ENCODE data around the gene NCAN. TPM values are rescaled to one million over a fixed set of nuclear protein-coding genes. Genes with fewer than 3 reads are reported as not detected.
"Not testable (repeated sequence)": the region's sequence is repeated elsewhere in the genome, so short reads cannot be mapped to it uniquely, and the experiment has no call there.

The NCAN gene
- not detected in 2 replicates for total RNA-seq (2014; rRNA removed; shearing (Covaris generic); ENCODE audit: low replicate concordance)

DNA sequence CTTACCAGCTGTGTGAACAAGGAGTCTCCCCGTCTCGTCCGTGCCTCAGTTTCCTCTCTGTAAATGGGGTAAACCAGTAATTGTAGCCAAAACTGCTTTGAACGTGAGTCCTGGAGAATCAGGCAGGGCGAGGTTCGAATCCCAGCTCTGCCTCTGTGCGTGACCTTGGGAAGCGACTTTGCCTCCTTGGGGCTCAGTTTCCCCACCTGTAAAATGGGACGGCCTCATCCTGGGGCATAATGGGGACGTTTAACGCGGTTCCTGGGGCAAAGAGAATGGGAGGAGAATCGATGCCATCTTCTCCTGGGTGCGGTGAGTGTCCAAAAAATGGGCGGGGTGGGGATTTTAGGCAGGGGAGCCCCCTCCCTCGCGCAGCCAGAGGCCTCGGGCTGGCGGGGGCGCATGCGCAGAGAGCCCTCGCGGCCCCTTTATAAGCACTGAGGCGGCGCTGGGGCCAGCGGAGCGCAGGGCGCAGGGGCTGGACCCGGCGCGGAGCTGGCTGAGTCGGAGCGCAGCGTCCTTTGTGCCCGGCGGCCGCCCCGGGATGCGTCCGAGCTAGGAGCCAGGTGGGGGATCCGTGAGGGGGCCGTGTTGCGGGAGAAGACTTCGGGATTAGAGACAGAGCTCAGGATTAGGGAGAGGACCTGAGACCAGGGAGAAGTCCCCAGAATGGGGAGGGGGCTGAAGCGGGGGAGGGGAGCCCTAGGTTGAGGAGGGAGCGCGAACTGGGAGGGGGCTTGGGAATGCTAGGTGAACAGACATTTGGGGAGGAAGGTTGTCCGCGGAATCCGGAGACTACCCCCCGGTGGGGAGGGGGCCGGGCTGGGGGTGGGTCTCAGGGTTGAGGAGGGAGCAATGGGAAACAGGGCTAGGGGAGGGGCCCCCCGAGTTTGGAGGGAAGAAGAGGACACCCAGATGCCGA, at the start of gene NCAN:
TSS of gene NCAN (plus strand) at position 460 of the 922 bp plus-strand sequence. CDS start 4,996 bp downstream, outside the sequence.
- no peak for DNase-seq (ENCODE audit: low read depth)
- in situ Hi-C loops (cut with HindIII; ENCODE audit: low pct_unique_long_range_greater_than_20kb, low sequenced_read_pairs), result no loop called here

DNA sequence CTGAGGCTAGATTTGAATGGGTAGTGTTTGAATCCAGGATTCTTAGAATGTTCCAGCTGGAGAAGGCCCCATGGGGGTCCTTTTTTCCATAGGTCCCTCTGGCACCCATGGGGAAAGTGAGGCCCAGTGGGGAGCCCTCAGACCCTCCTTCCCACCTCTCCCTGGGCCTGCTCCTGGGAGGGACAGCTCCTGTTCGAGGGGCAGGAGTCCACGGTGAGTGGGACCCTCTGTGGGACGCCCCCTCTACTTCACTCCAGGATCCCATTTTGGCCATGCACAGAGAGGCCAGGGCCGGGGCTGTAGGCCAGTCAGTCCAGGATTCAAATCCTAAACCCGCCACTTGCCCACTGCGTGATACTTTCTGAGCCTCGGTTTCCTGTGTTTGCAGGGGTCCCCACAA, 49.3 kb upstream of the NCAN start:
- in situ Hi-C loops (cut with HindIII; ENCODE audit: low pct_unique_long_range_greater_than_20kb, low sequenced_read_pairs), result no loop called here
- DNase-seq (ENCODE audit: low read depth), result no peak

DNA sequence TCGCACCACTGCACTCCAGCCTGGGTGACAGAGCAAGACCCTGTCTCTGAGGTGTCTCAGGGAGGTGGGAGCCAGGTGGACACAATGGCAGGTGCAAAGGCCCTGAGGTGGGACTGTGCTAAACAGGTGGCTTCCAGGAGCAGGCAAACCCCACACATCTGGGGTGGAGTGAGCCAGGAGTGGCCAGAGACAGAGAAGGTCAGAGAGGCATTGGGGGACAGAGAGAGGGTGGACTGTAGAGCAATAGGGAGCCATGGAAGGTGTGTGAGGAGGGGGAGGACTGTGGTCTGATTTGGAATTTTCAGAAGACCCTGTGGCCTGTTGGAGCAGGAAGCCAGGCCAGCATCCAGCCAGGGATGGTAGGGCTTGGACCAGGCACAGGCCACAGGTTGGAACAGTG, 46.4 kb upstream of the NCAN start:
- no peak for DNase-seq (ENCODE audit: low read depth)
- in situ Hi-C loops (cut with HindIII; ENCODE audit: low pct_unique_long_range_greater_than_20kb, low sequenced_read_pairs), result no loop called here

GRCh38 chr19:19167612-19168011, 44.1 kb upstream of the NCAN start:
- no peak for DNase-seq (ENCODE audit: low read depth)
- in situ Hi-C loops (cut with HindIII; ENCODE audit: low pct_unique_long_range_greater_than_20kb, low sequenced_read_pairs), result no loop called here

DNA sequence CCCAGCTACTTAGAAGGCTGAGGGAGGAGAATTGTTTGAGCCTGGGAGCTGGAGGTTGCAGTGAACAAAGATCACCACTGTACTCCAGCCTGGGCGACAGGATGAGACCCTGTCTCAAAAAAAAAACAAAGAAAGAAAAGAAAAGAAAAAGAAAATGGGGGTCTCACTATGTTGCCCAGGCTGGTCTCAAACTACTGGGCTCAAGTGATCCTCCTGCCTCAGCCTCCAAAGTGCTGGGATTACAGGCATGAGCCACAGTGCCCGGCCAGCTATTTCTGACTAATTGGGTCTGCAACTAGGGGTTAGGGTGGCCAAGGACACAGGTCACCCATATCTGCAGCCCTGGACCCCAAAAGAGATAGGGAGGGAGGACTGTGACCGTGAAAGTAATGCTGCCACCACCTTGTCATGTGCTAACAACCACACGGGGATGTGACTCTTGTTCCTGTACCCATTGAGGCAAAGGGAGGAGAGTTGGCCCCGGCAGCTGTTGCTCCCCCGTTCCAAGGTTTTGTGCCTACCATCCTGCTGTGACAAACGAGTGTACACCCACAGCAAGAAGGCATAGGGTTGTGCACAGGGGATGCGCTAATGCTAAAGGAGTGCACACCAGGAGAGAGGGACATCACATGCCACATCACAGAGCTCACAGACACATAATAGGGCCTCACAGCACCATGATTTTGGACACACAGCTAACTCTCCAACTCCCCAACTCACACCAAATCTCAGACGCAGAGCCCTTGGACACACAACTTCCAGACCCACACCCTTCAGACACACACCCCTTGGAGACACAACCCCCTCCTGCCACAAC, 42.3 kb upstream of the NCAN start:
- DNase-seq (ENCODE audit: low read depth), result no peak
- in situ Hi-C loops (cut with HindIII; ENCODE audit: low pct_unique_long_range_greater_than_20kb, low sequenced_read_pairs), result no loop called here

GRCh38 chr19:19170053-19170872, 41.5 kb upstream of the NCAN start, which contains the start of gene MEF2B:
Gene MEF2B (minus strand): TSS chr19:19170263. CDS start chr19:19150735, 19,528 bp downstream.
- DNase-seq (ENCODE audit: low read depth), result peak; percentile 62
- in situ Hi-C loops (cut with HindIII; ENCODE audit: low pct_unique_long_range_greater_than_20kb, low sequenced_read_pairs), result no loop called here

DNA sequence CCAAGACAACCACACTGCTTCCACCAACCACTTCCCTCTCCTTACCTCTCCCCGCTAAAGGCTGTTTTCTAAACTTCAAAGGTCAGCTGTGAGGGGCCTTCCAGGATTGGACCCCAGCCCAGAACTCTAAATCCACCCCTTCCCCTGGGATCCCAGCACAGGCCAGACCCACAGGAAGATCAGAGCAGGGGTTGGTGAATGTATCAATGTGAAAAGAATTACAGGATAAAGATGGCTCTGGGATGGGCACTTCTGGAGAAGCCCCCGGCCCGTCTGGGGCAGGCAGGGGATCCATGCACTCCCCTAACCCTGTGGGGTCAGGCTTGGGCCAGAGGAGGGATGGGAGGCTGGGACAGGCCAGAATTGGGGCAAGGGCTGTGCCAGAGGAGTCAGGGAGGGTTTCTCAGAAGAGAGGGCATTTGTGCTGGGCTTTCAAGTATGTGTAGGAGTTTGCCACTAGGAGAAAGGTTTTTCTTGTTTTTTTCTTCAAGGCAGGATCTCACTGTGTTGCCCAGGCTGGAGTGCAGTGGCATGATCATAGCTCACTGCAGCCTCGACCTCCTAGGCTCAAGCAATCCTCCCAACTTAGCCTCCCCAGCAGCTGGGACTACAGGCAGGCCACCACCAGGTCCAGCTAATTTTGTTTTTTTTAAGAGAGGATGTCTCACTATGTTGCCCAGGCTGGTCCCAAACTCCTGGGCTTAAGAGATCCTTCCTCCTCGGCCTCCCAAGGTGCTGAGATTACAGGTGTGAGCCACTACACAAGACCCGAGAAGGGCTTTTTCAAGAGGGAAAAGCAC, 40.7 kb upstream of the NCAN start:
- in situ Hi-C loops (cut with HindIII; ENCODE audit: low pct_unique_long_range_greater_than_20kb, low sequenced_read_pairs), result no loop called here

DNA sequence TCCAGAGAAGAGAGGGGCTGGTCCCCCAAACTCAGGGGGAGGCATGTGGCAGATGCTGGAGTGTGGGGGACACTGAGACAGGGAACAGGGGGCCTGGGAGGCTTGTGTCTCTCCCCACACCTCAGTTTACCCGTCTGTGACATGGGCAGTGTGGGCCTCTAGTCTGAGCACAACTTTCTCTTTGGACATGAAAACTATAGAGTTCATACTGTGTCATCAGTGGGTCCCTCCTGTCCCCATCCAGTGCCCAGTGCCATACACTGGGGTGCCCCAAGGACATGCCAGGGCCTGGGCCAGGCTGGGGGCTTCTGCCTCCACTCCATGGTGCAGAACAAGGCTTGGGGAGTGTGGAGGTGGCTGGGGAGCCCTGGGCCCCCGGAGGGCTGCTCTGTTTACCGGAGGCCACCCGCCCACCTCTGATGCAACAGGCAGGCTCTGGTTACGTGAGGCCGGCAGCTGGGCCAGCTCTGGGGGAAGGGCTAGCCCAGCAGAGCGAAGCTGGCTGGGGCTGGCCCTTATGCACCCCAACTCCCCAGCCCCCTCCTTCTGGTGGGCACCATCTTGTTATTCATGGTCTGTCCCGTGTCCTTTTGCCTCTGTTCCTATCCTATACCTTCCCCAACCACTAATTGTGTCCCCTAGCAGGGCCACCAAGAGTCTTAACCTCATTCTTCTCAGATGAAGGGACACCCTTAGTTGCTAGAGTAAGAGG, 39.8 kb upstream of the NCAN start:
- no peak for DNase-seq (ENCODE audit: low read depth)
- in situ Hi-C loops (cut with HindIII; ENCODE audit: low pct_unique_long_range_greater_than_20kb, low sequenced_read_pairs), result no loop called here

More for the DNA sequence above, 40.7 kb upstream of the NCAN start:
- DNase-seq (ENCODE audit: low read depth), result no peak

GRCh38 chr19:19173243-19173642, 38.5 kb upstream of the NCAN start:
- in situ Hi-C loops (cut with HindIII; ENCODE audit: low pct_unique_long_range_greater_than_20kb, low sequenced_read_pairs); DNase-seq (ENCODE audit: low read depth): not testable (repeated sequence)

- in situ Hi-C loops (cut with HindIII; ENCODE audit: low pct_unique_long_range_greater_than_20kb, low sequenced_read_pairs), result no loop called here
- no peak for DNase-seq (ENCODE audit: low read depth)
Observed at GRCh38 chr19:19176950-19177349, 34.8 kb upstream of the NCAN start.

- no peak for DNase-seq (ENCODE audit: low read depth)
- in situ Hi-C loops (cut with HindIII; ENCODE audit: low pct_unique_long_range_greater_than_20kb, low sequenced_read_pairs), result no loop called here
Observed at GRCh38 chr19:19179548-19180441, 32.0 kb upstream of the NCAN start.

DNA sequence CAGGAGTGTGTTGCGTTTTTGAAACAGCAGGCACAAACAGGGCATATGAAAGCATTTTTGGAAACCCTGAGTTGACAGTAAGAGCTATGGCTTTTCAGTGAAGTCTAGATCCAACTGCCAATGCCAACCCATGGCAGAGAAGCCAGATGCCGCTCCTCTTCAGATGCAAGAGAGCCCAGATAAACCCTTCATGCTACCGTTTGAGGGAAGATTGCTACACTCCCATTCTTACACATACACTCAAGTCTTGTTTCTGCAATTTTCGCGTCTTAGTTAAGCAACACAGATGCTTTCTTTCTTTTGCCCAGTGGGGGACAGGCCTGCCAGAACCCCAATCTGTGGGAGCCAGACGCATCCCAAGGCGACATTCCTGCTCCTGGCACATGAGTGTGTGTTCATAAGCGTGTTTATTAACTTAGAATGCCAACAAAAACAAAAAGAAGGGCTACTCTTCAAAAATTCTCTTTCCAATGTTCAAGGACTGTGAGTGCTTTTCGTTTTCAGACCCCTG, 30.2 kb upstream of the NCAN start:
- DNase-seq (ENCODE audit: low read depth), result no peak
- in situ Hi-C loops (cut with HindIII; ENCODE audit: low pct_unique_long_range_greater_than_20kb, low sequenced_read_pairs), result no loop called here

DNA sequence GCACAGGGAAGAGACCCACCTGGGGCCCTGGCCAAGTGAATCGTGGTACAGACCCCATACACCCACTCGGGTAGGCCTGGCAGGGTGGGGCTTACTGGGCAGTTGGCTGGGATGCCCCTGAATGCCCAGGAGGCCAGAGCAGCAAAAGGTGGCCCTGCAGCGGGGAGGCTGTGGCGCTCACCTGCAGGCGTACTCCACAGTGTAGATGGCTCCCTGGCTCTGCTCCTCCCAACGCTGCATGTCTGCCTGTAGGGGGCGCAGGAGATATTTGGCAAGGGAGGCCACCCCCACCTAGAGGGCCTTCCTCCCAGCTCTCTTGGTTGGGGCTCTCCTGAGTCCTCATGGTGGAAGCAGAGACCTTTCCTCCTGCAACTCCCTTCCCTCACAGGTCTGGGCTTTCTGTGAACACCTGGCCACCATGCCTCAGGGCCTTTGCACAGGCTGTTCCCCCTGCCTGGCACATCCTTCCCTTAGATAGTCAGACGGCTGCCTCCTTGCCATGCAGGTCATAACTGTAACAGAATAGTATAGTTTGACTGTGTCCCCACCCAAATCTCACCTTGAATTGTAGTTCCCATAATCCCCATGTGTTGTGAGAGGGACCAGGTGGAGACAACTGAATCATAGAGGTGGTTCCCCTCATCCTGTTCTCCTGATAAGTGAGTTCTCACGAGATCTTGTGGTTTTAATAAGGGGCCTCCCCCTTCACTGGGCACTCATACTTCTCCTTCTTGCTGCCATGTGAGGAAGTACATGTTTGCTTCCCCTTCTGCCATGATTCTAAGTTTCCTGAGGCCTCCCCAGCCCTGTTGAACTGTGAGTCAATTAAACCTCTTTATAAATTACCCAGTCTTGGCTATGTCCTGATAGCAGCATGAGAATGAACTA, 25.7 kb upstream of the NCAN start:
- DNase-seq (ENCODE audit: low read depth), result peak; percentile 15
- in situ Hi-C loops (cut with HindIII; ENCODE audit: low pct_unique_long_range_greater_than_20kb, low sequenced_read_pairs), result no loop called here

GRCh38 chr19:19186742-19187141, 25.0 kb upstream of the NCAN start:
- in situ Hi-C loops (cut with HindIII; ENCODE audit: low pct_unique_long_range_greater_than_20kb, low sequenced_read_pairs), result no loop called here
- DNase-seq (ENCODE audit: low read depth), result no peak

DNA sequence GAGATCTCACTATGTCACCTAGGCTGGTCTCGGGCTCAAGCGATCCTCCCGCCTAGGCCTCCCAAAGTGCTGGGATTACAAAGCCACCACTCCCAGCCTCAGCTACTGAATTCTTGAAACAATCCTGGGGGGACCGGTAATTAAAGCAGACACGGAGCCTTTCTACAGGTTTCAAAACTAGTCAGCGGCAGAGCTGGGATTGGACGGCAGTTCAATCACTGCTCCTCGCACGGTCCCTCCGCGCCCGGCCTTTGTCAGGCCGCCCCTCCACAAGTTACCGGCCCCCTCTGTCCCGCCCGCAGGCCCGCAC, 20.0 kb upstream of the NCAN start:
- in situ Hi-C loops (cut with HindIII; ENCODE audit: low pct_unique_long_range_greater_than_20kb, low sequenced_read_pairs), result no loop called here

More for the DNA sequence above, 20.0 kb upstream of the NCAN start:
- DNase-seq (ENCODE audit: low read depth), result no peak
